Breast epithelium (tissue), 3 donors: Measurements from ENCODE around the gene CGRRF1.

ENCODE experiments used
- CTCF ChIP-seq, 3 donors: fragments of 450-650 bp; IDR thresholded peaks; one replicate each; pipeline ENCODE4 v1.5.1; 2016 to 2017; ENCODE audit warnings: antibody characterized with exemption in 3 of 3, mild to moderate bottlenecking in 3 of 3, moderate library complexity in 3 of 3
- POLR2A ChIP-seq: fragments of 450-650 bp; IDR thresholded peaks from one replicate; pipeline ENCODE4 v1.6.1; 2016; ENCODE audit warnings: antibody characterized with exemption, mild to moderate bottlenecking, moderate library complexity
- POLR2AphosphoS5 ChIP-seq, 3 donors: sonication (generic); formaldehyde crosslinking; IDR thresholded peaks; one replicate each; pipeline ENCODE4 v1.6.1; 2017; ENCODE audit warnings: antibody characterized with exemption in 3 of 3

GRCh38 chr14:54467280-54467679 is 42.4 kb upstream of the CGRRF1 start:
- TF ChIP-seq POLR2A = no peak
- TF ChIP-seq CTCF (IDR thresholded peaks at IDR 0.05) = no peak
- TF ChIP-seq POLR2AphosphoS5 (IDR thresholded peaks at IDR 0.05) = no peak
